Dermis blood vessel endothelial cell (primary cell): ENCODE measurements around the gene ZNF579. TPM values are rescaled to one million over a fixed set of nuclear protein-coding genes. Genes with fewer than 3 reads are reported as not detected.

Experiments
- DNase-seq: peaks from one replicate; pipeline ENCODE4 v3.0.0; 2010
- total RNA-seq: library from RNA; depleted of rRNA; stranded (reverse); fragments of >200 nt; gene quantifications from 2 replicates; pipeline ENCODE4 v1.2.3, GENCODE V29; 2014

Gene ZNF579
- total RNA-seq, 1 donor from 2014 or later: 3.2 TPM

DNA sequence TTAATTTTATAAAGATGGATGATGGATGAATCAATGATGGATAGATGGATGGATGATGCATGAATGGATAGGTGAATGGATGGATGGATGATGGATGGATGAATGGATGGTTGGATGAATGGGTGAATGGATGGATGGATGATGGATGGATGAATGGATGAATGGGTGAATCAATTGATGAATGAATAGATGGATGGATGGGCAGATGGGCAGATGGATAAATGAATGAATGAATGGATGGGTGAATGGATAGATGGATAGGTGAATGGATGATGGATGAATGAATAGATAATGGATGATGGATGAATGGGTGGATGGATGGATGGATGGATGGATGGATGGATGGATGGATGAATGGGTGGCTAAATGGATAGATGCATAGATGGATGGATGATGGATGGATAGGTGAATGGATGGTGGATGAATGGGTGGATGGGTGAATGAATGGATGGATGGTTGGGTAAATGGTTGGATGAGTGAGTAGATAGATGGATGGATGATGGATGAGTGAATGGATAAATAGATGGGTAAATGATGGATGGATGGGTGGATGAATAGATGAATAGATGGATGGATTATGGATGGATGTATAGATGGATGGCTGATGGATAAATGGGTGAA is 12.8 kb downstream of the ZNF579 start:
- no peak for DNase-seq

DNA sequence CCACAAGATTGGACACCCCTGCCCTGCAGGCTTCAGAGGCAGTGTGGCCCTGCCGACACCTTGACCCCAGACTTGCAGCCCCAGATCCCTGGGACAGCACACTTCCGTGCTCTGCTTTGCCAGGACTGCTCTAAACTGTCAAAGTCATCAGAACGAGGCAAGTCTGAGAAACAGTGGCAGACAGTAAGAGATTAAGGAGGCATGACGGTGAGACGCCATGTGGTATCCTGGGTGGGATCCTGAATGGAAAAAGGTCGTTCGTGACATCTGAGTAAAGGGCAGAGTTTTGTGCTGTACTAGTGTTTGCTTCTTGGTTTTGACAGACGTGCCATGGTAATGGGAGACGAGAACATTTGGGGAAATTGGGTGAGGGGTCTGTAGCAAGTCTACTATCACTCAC is 13.8 kb downstream of the ZNF579 start:
- DNase-seq: no peak

DNA sequence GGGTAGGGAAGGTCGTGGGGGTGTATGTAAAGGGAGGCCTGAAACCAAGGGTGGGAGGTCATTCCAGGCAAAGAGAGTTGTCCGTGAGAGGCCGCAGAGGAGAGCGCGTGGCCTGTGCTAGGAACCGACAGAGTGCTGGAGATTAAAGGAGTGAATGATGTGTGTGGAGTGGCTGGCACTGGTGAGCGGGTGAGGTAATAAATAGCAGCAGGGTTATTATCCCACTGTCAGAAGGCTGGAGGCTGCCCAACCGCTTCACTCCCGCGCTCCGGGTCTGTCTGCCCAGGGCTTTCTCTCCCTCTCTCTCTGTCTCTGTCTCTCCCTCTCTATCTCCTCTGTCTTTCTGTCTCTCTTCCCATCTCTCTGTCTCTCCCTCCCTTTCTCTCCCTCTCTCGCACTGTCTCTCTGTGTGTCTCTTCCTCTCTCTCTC is 17.4 kb downstream of the ZNF579 start:
- DNase-seq: no peak

DNA sequence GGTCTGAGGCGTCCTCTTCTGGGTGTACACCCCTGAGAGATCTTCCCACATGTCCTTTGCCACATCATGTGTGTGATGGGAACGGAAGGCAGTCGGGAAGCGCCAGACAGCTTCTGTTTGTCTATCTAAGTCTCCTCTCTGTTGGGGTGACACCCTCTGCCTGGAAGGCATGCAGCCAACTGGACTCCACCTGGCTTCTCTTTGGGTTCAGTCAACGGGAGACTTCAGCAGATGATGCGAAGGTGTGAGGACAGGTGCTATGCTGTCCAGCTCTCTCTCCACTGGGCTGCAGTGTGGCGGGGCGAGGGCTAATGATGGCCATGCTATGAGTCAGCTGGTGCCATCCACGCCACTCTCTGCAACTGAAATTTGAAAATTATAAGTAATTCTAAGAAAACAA is 21.0 kb downstream of the ZNF579 start:
- no peak for DNase-seq

DNA sequence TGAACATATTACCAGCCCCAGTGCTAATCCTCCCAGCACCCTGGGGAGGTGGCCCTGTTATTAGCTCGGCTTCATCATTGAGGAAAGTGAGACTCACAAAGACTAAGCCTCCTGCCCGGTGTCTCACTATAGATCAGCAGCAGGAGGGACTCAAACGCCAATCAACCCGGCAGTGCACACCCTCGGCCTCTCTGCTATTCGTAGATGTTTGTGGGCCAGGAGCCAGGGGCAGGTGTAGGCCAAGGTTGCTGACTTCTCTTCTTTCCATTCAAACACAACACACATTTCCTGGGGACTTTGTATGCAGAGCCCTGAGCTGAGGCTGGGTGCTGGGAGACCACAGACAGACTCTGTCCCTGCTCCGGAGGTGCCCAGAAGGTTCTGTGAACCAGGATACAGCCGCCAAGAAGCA is 25.9 kb downstream of the ZNF579 start:
- DNase-seq: no peak

DNA sequence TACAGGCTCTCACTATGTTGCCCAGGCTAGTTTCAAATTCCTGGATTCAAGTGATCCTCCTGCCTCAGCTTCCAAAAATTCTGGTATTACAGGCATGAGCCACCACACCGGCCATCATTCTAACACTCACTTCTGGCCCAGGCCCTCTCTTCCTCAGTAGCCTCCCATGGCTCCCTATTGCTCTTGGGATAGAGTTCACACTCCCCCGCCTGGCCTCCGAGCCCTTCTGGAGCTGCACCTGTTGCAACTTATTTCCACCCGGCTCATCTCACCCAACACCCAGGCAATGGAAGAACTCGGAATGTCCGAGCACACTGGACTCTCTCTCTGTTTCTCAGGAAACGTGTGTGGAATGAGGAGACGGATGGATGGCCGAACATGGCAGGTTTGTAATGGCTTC is 26.3 kb downstream of the ZNF579 start:
- no peak for DNase-seq

DNA sequence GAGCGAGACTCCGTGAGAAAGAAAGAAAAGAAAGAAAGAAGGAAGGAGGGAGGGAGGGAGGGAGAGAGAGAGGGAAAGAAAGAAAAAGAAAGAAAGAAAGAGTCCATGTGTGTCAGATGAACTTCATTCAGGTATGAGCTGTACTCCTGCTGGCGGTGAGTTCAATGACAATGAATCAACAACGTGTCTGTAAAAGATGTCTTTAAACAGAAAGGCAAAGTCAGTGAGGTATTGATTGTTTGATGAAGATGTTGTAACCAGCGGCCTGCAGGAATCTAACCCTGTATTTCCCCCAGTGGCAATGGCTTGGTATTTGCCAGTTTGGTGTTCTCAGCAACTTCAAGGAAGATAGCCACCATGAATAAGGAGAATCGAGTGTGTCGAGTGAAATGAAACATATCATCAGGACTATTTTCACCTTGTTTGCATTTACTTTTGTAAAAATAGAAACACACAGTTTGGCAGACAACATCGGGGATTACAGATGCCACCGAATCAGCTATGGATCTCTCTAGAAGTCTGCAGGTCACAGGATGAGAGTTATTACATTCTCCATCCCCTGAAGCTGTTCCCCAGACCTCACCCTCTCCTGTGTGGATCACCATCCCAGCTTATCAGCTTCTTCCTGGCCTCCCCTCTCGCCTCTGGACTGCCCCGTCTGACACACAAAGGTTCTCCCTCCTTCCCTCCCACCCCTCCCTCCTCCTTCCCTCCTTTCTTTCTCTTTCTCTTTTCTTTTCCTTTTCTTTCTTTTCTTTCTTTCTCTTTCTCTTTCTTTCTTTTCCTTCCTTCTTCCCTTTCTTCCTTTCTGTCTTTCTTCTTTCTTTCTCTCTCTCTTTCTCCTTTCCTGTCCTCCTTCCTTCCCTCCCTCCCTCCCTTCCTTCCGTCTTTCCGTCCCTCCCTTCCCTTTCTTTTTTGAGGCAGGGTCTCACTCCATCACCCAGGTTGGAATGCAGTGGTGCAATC is 27.1 kb downstream of the ZNF579 start:
- no peak for DNase-seq

DNA sequence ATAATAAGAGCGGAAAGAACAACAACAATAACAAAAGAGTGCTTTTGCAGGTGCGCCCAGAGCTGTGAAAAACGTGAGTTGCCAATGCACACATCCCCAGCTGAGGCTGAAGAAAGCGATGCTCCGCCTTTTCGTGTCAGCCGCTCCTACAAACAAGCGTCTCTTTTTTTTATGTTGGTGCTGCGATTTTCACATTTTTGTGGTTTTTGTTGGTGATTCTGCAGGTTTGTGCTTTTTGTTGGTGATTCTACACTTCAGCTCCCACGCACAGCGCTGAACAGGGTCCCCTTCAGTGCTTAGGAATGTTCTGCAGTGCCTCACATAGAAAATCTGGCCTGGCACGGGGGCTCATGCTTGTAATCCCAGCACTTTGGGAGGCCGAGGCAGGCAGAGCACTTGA is 28.0 kb downstream of the ZNF579 start:
- no peak for DNase-seq

DNA sequence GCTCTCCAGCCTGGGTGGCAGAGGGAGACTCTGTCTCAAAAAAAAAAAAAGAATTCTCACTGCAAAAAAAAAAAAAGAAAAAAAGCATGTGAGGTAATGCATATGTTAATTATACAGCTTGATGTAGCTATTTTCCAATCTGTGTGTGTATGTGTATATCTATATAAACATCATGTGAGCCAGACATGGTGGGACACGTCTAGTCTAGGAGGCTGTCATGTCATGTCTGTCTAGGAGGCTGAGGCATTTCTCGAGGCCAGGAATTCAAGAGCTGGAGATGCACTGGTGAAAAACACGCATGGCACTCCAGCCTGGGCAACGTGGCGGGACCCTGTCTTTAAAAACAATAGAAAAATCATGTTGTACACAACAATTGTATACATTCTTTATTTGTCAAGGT is 28.4 kb downstream of the ZNF579 start:
- no peak for DNase-seq

DNA sequence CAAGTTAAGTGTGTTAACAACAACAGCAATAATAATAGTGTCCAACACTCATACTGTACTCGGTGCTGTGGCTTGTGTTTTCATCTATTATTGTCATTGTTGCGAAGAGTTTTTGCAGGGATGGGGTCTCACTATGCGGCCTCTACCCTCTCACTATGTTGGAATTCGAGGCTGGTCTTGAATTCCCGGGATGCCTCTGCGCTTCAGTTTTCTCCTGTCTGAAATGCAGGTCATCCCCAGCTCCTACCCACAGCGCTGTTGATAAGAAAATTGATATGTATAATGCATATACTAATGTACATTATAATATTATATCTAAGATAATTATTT is 30.4 kb downstream of the ZNF579 start:
- DNase-seq: no peak

DNA sequence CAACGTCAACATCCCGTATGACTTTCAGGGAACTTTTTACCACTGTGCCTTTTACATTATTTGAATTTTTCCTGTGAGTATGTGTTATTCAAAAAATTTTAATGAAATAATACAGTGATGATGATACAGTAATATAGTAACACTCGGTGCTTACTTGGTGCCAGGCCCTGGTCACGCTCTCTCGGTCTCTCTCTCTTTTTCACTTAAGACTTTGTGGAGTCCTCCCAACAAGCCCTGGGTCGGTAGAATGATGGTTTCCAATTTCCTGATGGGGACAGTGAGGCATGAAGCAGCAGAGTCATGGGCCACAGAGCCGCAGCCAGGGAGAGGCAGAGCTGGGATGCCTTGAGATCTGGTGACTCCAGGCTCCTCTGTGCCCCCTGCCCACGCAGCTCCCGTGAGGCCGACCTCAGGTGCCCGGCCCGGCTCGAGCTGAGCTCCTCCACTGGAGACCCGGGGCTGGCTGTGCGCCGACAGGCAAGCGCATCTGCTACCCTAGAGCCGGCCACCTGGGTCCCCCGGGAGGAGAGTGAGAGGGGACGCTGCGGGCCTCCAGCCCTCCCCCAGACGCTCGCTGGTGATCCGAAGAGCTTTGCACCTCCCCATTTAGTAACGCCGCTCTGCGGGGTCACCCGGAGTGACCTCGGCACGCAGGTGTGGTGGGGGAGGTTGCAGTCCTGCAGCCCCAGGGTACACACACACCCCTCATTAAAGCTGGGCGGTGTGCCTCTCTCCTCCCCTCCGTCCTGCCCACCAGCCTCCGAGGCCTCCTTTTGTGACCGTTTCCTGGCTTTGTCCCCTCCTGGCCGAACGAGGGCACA is 30.9 kb downstream of the ZNF579 start:
- DNase-seq: peak; percentile 80

DNA sequence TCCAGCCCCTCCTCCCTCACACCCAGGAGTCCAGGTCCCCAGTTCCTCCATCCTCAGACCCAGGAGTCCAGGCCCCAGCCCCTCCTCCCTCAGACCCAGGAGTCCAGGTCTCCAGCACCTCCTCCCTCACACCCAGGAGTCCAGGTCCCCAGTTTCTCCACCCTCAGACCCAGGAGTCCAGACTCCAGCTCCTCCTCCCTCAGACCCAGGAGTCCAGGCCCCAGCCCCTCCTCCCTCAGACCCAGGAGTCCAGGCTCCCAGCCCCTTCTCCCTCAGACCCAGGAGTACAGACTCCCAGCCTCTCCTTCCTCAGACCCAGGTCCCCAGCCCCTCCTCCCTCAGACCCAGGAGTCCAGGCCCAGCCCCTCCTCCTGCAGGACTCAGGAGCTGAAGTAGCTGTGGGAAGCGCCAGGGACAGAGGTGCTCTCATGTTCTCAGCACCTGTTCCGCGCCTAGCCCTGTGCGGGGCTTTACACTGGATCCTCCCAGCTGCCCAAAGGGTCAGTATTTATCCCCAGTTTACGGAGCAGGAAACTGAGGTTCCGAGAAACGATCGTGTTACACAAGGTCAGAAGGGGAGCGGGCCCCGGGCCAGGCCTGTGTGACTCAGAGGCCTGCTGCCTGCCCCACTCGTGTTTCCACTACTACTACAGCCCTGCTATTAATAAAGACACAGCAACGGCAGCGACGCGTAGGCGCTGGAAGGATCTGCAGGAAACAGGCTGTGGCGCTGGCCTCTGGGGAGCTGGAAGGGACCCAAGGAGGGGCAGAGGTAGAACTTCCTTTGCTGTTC is 33.6 kb downstream of the ZNF579 start:
- peak; percentile 94 for DNase-seq

DNA sequence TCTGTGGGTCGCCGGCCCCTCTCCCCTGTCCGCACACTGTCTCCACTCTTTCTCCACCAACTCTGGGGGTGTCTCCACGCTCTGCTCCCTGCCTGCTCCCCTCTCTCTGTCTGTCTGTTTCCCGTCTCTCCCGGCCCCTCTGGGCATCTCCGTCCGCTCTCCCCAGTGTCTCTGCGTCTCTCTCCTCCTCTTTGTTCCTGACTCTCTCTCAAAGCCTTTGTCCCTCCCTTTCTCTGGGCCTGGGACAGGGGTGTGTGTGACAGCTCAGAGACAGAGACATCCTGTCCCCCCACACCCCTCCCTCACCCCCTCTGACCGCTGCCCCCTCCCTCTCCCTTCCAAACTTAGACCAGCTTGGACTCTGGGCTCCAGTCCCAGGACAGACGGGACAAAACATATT is 34.6 kb downstream of the ZNF579 start:
- DNase-seq: no peak

DNA sequence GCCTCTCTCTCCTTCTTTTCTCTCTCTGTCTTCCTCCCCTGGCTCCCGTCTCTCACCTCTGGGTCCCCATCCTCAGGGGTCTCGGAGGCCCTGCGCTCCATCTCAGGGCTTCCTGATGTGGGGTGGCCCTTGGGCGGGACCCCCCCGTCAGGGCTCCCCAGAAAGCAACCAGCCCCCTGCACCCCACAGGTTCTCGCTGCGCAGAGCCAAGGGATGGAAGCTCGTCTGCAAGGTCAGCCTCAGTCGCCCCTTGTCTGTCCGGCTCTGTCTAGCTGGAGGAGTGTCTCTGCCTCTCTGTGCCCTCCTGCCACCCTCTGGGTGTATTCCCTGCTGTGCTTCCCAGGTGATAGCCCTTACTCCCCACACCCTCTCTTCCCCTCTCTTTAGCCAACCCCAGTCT is 35.2 kb downstream of the ZNF579 start, which contains the start of gene SBK3:
Gene SBK3 (minus strand): TSS at position 101 of the 400 bp plus-strand sequence. CDS start 0 bp downstream, at position 101.
- DNase-seq: no peak

DNA sequence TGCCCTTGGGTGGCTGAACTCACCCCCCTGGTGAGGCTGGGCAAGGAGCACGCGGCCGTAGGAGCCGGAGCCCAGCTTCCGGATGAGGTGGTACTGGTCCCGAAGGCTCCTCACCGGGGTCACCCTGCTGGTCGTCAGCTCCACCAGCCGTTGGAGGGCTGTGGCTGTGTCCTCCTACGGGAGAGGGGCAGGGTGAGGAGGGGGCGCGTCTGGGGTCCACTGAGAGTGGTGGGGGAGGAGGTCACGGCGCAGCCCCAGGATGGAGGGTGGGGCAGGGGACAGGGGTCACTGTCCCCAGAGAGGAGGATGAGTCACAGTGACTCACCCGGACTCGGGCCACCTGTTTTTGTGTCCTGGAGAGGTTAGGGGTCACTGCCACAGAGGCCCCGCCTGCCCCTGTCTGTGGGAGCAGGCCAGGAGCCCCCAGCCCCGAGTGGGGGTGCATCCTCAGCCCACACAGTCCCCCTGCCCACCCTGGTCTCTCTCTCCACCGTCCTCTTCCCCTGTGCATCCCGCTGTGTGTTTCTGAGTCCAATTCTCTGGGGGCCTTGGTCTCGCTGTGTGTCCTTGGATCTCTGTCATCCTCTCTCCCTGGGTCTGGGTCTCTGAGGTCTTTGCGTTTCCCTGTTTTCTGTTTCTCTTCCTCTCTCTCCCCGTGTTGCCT is 35.7 kb downstream of the ZNF579 start:
- no peak for DNase-seq

DNA sequence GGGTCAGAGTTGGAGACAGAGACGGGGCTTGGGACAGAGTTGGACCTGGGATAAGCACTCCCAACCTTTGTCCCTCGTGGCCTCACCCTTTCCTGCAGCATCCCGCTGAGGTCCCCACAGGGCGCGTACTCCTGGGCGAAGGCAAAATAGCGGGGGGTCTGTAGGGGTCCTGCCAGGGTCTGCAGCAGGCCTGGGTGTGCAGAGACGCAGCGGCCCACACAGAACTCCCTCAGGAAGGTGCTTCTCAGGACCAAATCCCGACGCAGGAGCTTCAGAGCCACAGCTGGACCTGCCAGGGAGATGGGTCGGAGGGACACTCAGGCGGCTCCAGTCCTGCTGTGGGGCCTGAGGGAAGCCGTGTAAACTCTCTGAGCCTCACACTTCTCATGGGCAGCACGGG is 36.6 kb downstream of the ZNF579 start:
- no peak for DNase-seq

DNA sequence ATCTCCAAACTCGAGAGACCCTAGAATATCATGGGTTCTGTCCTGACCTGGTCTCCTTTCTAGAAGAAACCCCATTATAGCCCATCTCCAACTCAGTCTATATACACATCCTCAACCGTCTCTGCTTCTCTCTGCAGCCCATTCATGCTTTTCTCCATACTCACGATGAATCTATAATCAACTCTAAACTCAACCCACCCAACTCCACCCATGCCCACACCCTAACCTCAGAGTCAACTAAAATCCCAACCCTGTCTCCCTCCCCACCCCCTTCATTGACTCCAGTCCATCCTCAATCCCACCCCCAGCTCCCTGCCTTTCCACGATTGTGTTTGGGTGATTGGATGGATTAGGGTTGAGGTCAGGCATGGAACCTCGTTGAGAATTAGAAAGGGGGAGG is 37.1 kb downstream of the ZNF579 start:
- no peak for DNase-seq

DNA sequence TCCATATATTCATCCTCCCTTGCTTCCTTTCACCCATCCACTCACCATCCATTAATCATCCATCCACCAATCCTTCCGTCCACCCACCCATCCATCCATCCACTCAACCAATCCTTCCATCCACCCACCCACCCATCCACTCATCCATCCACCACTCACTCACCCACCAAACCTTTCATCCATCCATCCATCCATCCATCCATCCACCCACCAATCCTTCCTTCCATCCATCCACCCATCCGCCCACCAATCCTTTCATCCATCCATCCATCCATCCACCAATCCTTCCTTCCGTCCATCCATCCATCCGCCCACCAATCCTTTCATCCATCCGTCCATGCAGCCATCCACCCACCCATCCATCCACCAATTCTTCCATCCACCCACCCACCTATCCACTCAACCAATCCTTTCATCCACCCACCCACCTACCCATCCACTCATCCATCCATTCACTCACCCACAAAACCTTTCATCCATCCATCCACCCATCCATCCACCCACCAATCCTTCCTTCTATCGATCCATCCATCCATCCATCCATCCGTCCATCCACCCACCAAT is 38.3 kb downstream of the ZNF579 start:
- no peak for DNase-seq

DNA sequence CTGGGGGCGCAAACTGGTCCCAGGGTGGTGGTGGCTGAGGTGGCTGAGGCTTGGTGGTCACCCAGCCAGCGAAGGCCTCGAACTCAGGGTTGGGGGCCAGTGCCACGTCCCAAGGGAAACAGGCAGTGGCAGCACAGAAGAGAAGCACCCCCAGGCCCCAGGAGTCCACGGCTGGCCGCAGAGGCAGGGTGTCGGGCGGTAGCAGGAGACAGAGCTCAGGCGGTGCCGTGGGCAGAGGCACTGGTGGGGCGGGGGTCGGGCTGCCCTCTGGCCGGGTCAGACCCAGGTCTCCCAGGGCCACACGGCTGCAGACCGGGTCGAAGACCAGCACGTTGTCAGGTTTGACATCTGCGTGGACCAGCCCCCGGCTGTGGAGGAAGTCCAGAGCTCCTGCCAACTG is 39.6 kb downstream of the ZNF579 start:
- DNase-seq: no peak

DNA sequence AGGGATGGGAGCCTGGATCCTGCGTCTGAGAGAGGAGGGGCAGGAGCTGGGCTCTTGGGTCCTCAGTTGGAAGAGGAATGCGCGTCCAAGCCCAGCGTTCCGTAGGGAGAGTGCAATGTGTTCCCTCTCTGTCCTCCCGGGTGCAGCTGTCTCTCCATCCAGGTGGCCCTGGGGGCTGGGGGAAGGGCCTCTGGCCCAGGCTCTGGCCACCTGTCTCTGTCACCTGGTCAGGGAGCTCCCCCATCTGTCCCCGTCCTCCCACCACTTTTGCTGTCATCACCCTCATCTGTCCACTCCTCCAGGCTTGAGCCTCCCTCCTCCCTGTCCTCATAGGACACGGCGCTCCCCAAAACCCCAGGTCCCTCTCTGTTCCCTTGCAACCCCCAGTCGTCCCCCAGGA is 40.0 kb downstream of the ZNF579 start:
- no peak for DNase-seq
